ENCODE results near the gene ZNF560.

ZNF560 gene

GRCh38 chr19:9435279-9436268 is 62.8 kb downstream of the ZNF560 start, which contains the start of gene ZNF266:
TSS of gene ZNF266 (minus strand) at chr19:9435573. CDS start at chr19:9420089, 15,484 bp downstream.
- DNase-seq (ENCODE audit: low read depth) = peak; percentile 88

- DNase-seq (ENCODE audit: low read depth) = peak; percentile 1
Measured at GRCh38 chr19:9431475-9431874, 66.9 kb downstream of the ZNF560 start.

- no peak for DNase-seq (ENCODE audit: low read depth)
Measured at GRCh38 chr19:9430444-9430843, 68.0 kb downstream of the ZNF560 start.

GRCh38 chr19:9427941-9428340 is 70.5 kb downstream of the ZNF560 start:
- DNase-seq (ENCODE audit: low read depth) = no peak

All from T follicular helper cell (primary cell).